HepG2 (cell line): ENCODE results near the gene IRGQ. TPM values are rescaled to one million over a fixed set of nuclear protein-coding genes. Genes with fewer than 3 reads are reported as not detected.

ENCODE experiments used
- ATAC-seq: fragments of 200-7000 bp; cut with Tn5 transposase; 3 replicates; pipeline ENCODE4 v1.9.1; 2020; ENCODE audit warnings: mild to moderate bottlenecking, moderate library complexity
- BruUV-seq: library from RNA; stranded (reverse); fragments of 400-500 nt; replicated peaks from 2 replicates; lab custom pipeline; 2021; lab: Mats Ljungman, UMichigan
- CTCF ChIA-PET: fragments of 300-600 bp; formaldehyde crosslinking; extraction: SDS; loops from one replicate; lab custom pipeline; 2021; ENCODE audit warnings: low total read pairs, inconsistent platforms, low intra/inter-chr PET ratio; lab: Yijun Ruan, JAX
- POLR2A ChIA-PET: fragments of 350-600 bp; sonication (Branson Sonifier 250); formaldehyde crosslinking; loops from one replicate; lab custom pipeline; 2020; ENCODE audit warnings: antibody characterized with exemption, inconsistent platforms; lab: Yijun Ruan, JAX
- DNase-seq: peaks from one replicate; pipeline ENCODE4 v3.0.0-alpha.2; 2015; ENCODE audit warnings: low spot score
- FAIRE-seq: peaks from 3 replicates; lab custom pipeline; 2011; peaks lifted over from hg19 to GRCh38; lab: Jason Lieb, UNC
- H2AFZ ChIP-seq: one replicate; pipeline ENCODE4 v1.6.1; 2011; ENCODE audit warnings: low read length, inconsistent platforms
- H3K27ac ChIP-seq: fragments of 300-600 bp; 3 replicates; pipeline ENCODE4 v1.8.0; 2011; ENCODE audit warnings: mixed run types, mild to moderate bottlenecking, mixed read lengths, low read length, inconsistent platforms; ENCODE audit not compliant: insufficient read depth; ENCODE audit errors: extremely low read length
- H3K27me3 ChIP-seq, 2 experiments: fragments of 200-600 bp in 1 of 2; 2 replicates in 1 of 2; 3 replicates in 1 of 2; pipeline versions ENCODE4 v1.6.0 to v1.8.0; 2011; ENCODE audit warnings: low read length in 2 of 2, mild to moderate bottlenecking in 2 of 2, moderate library complexity in 2 of 2, inconsistent platforms in 1 of 2; ENCODE audit not compliant: insufficient read depth in 2 of 2, control insufficient read depth in 1 of 2
- H3K36me3 ChIP-seq, 2 experiments: fragments of 200-600 bp in 1 of 2; replicated peaks in 1 of 2; 2 replicates in 1 of 2; 3 replicates in 1 of 2; pipeline versions ENCODE4 v1.5.1 to v1.8.0; 2011; ENCODE audit warnings: low read length in 2 of 2, inconsistent platforms in 1 of 2; ENCODE audit not compliant: insufficient read depth in 2 of 2, control insufficient read depth in 1 of 2
- H3K4me1 ChIP-seq: 2 replicates; pipeline ENCODE4 v1.5.1; 2012; ENCODE audit warnings: low read length, inconsistent platforms; ENCODE audit not compliant: insufficient read depth
- H3K4me2 ChIP-seq: 2 replicates; pipeline ENCODE4 v1.6.0; 2011; ENCODE audit warnings: low read depth, low read length, inconsistent platforms
- H3K4me3 ChIP-seq, 3 experiments: fragments of 200-600 bp in 1 of 3; sonication (generic), shearing (Covaris generic) in 1 of 3; replicated peaks in 1 of 3; 2 replicates each; pipeline ENCODE4 v1.5.1; 2011 to 2016; ENCODE audit warnings: low read length in 3 of 3, inconsistent platforms in 2 of 3, low read depth in 2 of 3, mild to moderate bottlenecking in 2 of 3, control low read depth in 1 of 3, mixed read lengths in 1 of 3; ENCODE audit not compliant: insufficient read depth in 1 of 3
- H3K79me2 ChIP-seq: one replicate; pipeline ENCODE4 v1.6.1; 2011; ENCODE audit warnings: low read length, inconsistent platforms; ENCODE audit not compliant: insufficient read depth
- H3K9ac ChIP-seq: 2 replicates; pipeline ENCODE4 v1.6.0; 2011; ENCODE audit warnings: mild to moderate bottlenecking, low read depth, low read length, inconsistent platforms; ENCODE audit not compliant: insufficient read depth
- H3K9me3 ChIP-seq: 2 replicates; pipeline ENCODE4 v1.5.1; 2012; ENCODE audit warnings: mild to moderate bottlenecking, low read length
- H4K20me1 ChIP-seq: 2 replicates; pipeline ENCODE4 v1.6.0; 2011; ENCODE audit warnings: inconsistent platforms, mild to moderate bottlenecking, low read length, moderate library complexity; ENCODE audit not compliant: insufficient read depth
- CREB1 ChIP-seq, 2 experiments: fragments of 450-650 bp in 1 of 2; IDR thresholded peaks; 2 replicates each; pipeline ENCODE4 v1.6.1; 2016 to 2017; ENCODE audit warnings: control low read depth in 1 of 2, mild to moderate bottlenecking in 1 of 2, missing compliant biosample characterization in 1 of 2, missing genetic modification characterization in 1 of 2
- MEIS2 ChIP-seq: sonication (generic); formaldehyde crosslinking; IDR thresholded peaks from 2 replicates; pipeline ENCODE4 v1.9.0; 2021; ENCODE audit warnings: mild to moderate bottlenecking, missing genetic modification reagents
- MNT ChIP-seq: fragments of 450-650 bp; IDR thresholded peaks from 2 replicates; pipeline ENCODE4 v1.6.1; 2016
- PRPF4 ChIP-seq: fragments of 200-400 bp; formaldehyde crosslinking; IDR thresholded peaks from 2 replicates; pipeline ENCODE4 v1.6.1; 2016; ENCODE audit warnings: low read length, low read depth; ENCODE audit not compliant: poor library complexity, severe bottlenecking
- TBX2 ChIP-seq: sonication (generic); formaldehyde crosslinking; IDR thresholded peaks from 2 replicates; pipeline ENCODE4 v1.5.0; 2020; ENCODE audit warnings: missing genetic modification reagents, mild to moderate bottlenecking, borderline replicate concordance
- ZNF224 ChIP-seq: sonication (generic); formaldehyde crosslinking; IDR thresholded peaks from 2 replicates; pipeline ENCODE4 v1.5.0; 2020; ENCODE audit warnings: mild to moderate bottlenecking, missing genetic modification reagents
- ZNF430 ChIP-seq: sonication (generic); formaldehyde crosslinking; IDR thresholded peaks from 2 replicates; pipeline ENCODE4 v1.9.0; 2021; ENCODE audit warnings: mild to moderate bottlenecking, missing genetic modification reagents
- ZNF503 ChIP-seq: sonication (generic); formaldehyde crosslinking; IDR thresholded peaks from 2 replicates; pipeline ENCODE4 v1.4.0; 2020; ENCODE audit warnings: missing genetic modification reagents
- ZNF883 ChIP-seq: sonication (generic); formaldehyde crosslinking; IDR thresholded peaks from 2 replicates; pipeline ENCODE4 v1.5.1; 2020; ENCODE audit warnings: mild to moderate bottlenecking, missing genetic modification reagents; ENCODE audit errors: not compliant biosample characterization
- WGBS: methylation state at CpG from one replicate; pipeline ENCODE4 v1.1.6; 2017; ENCODE audit warnings: low lambda C conversion rate; 5-methylcytosine and 5-hydroxymethylcytosine counted together
- in situ Hi-C: cut with HindIII; loops from 2 replicates; pipeline ENCODE4 v1.10.0; 2017; ENCODE audit warnings: low pct_unique_long_range_greater_than_20kb; ENCODE audit not compliant: extremely low pct_ligation_motif_present
- intact Hi-C: fragments of 100-400 bp; cut with micrococcal nuclease; formaldehyde crosslinking; loops from one replicate; pipeline ENCODE4 v1.10.0; 2022; ENCODE audit not compliant: unreplicated experiment
- polyA plus RNA-seq, 8 experiments: library from polyadenylated mRNA; depleted of rRNA in 3 of 8; stranded (reverse) in 7 of 8; unstranded in 1 of 8; fragments of >200 nt; fragmentation: Illumina TruSeq in 4 of 8; extraction: Trizol in 4 of 8; gene quantifications; 2 replicates each; pipeline versions ENCODE4 v1.2.1 to v1.2.3, GENCODE V29; 2011 to 2016; ENCODE audit warnings: low read depth in 4 of 8, missing spikeins in 1 of 8, mixed read lengths in 1 of 8; ENCODE audit not compliant: insufficient read depth in 1 of 8
- total RNA-seq, 5 experiments: library from RNA; depleted of rRNA; stranded (reverse); fragments of >200 nt; fragmentation: Illumina TruSeq; extraction: Trizol; gene quantifications; 2 replicates each; pipeline ENCODE4 v1.2.3, GENCODE V29; 2016; ENCODE audit warnings: low read depth in 1 of 5

IRGQ gene
- total and polyA plus RNA-seq, 2 of the 13 experiments (the other 11 are each of a cell fraction or from before 2014, with no cell fraction given): 11.6 to 12.4 TPM

DNA sequence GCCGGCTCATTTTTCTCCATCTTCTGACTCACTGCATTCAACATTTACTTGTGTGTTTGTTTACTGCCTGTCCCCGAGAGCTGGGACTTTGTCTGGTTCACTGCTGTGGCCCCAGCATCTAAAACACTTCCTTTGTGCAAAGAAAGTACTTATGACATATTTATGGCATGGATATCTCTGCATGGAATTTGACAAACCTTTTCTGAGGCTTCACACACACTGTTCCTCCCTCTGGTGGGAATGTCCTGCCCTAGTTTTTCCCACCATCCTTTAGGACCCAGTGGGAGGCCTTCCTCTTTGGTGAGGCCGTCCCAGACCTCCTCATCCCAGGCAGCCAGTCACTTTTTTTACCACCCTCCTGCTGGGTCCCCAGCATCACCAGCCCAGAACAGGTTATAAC lies 14.6 kb upstream of the IRGQ start:
- 83% methylated on average over 3 of the region's 3 CpGs for WGBS
- ChIA-PET POLR2A (no interaction called here), CTCF (no interaction called here)
- intact Hi-C loops: no loop called here
- BruUV-seq: no TSS peak
- H3K4me1 ChIP-seq: no peaks in the 10 kb centered on the region
- no peak overlapping the region for H3K27ac ChIP-seq
- no peak for ATAC-seq
- no peaks in the 10 kb centered on the region for H4K20me1 ChIP-seq
- no peak overlapping the region for H3K9ac ChIP-seq
- no peaks in the 10 kb centered on the region for H3K9me3 ChIP-seq
- H3K4me3 ChIP-seq: no peak overlapping the region
- FAIRE-seq: no peak
- no peak overlapping the region for H3K4me2 ChIP-seq
- TF ChIP-seq CREB1 (IDR thresholded peaks at IDR 0.05): no peak
- no peak for TF ChIP-seq CREB1 (CRISPR knock-in tag; IDR thresholded peaks at IDR 0.05)
- TF ChIP-seq PRPF4: no peak
- no peak for TF ChIP-seq ZNF430
- no peak for TF ChIP-seq ZNF224 (CRISPR knock-in tag)
- TF ChIP-seq MEIS2: no peak
- TF ChIP-seq ZNF503 (CRISPR knock-in tag): no peak
- TF ChIP-seq TBX2 (CRISPR knock-in tag): no peak
- TF ChIP-seq ZNF883 (CRISPR knock-in tag): no peak
- TF ChIP-seq MNT: no peak
- in situ Hi-C loops: no loop called here
- H3K36me3 ChIP-seq: peaks cover 19 to 32% of the 10 kb centered on the region in 2 experiments
- H3K79me2 ChIP-seq: no peaks in the 10 kb centered on the region
- H2AFZ ChIP-seq: no peak overlapping the region
- no peaks in the 10 kb centered on the region for H3K27me3 ChIP-seq
- no peak for DNase-seq
